H1 (cell line): ENCODE measurements around the gene KLHL40. TPM values are rescaled to one million over a fixed set of nuclear protein-coding genes. Genes with fewer than 3 reads are reported as not detected.

Experiments
- CTCF ChIA-PET: fragments of 300-600 bp; sonication (Branson Sonifier 250); formaldehyde crosslinking; loops from one replicate; lab custom pipeline; 2021; ENCODE audit not compliant: partially characterized antibody; lab: Charles Lee
- POLR2A ChIA-PET: fragments of 300-600 bp; sonication (Branson Sonifier 250); formaldehyde crosslinking; loops from one replicate; lab custom pipeline; 2021; ENCODE audit warnings: inconsistent platforms; ENCODE audit not compliant: partially characterized antibody; lab: Charles Lee
- DNase-seq, 2 experiments: peaks; one replicate each; pipeline versions ENCODE4 v3.0.0 to v3.0.0-alpha.2; 2010 to 2022; ENCODE audit warnings: low spot score in 2 of 2, low read depth in 1 of 2, mixed read lengths in 1 of 2
- FAIRE-seq: peaks from 2 replicates; lab custom pipeline; 2011; peaks lifted over from hg19 to GRCh38; lab: Jason Lieb, UNC
- H2AFZ ChIP-seq: 2 replicates; pipeline ENCODE4 v1.8.1; 2012; ENCODE audit warnings: low read length, inconsistent platforms
- H2AK5ac ChIP-seq: 2 replicates; pipeline ENCODE4 v1.6.1; 2013; ENCODE audit warnings: low read depth, low read length
- H2BK120ac ChIP-seq: replicated peaks from 2 replicates; pipeline ENCODE3; 2013; ENCODE audit warnings: low read depth, low read length, inconsistent platforms
- H2BK12ac ChIP-seq: 2 replicates; pipeline ENCODE4 v1.6.1; 2013; ENCODE audit warnings: low read depth, low read length
- H2BK15ac ChIP-seq: 2 replicates; pipeline ENCODE4 v1.6.1; 2013; ENCODE audit warnings: low read length
- H2BK20ac ChIP-seq: 2 replicates; pipeline ENCODE4 v1.6.1; 2013; ENCODE audit warnings: low read length
- H2BK5ac ChIP-seq: 2 replicates; pipeline ENCODE4 v1.6.1; 2013; ENCODE audit warnings: low read depth, low read length
- H3K14ac ChIP-seq: 2 replicates; pipeline ENCODE4 v1.6.1; 2013; ENCODE audit warnings: inconsistent platforms; ENCODE audit not compliant: insufficient read length
- H3K18ac ChIP-seq: 2 replicates; pipeline ENCODE4 v1.6.1; 2013; ENCODE audit warnings: low read length; ENCODE audit errors: extremely low read depth
- H3K23ac ChIP-seq: 2 replicates; pipeline ENCODE4 v1.6.1; 2013; ENCODE audit warnings: inconsistent platforms; ENCODE audit not compliant: insufficient read length
- H3K23me2 ChIP-seq: 2 replicates; pipeline ENCODE4 v1.6.1; 2013; ENCODE audit warnings: low read depth, low read length
- H3K27ac ChIP-seq: 2 replicates; pipeline ENCODE4 v1.6.1; 2011; ENCODE audit warnings: low read depth, low read length, inconsistent platforms
- H3K27me3 ChIP-seq, 4 experiments: replicated peaks in 1 of 4; 1 replicate in 1 of 4; 2 replicates in 3 of 4; pipeline versions ENCODE4 v1.6.1 to v1.8.1; 2011 to 2013; ENCODE audit warnings: low read length in 3 of 4, mild to moderate bottlenecking in 3 of 4, inconsistent platforms in 2 of 4, mixed read lengths in 2 of 4, moderate library complexity in 1 of 4; ENCODE audit not compliant: control insufficient read depth in 3 of 4, insufficient read depth in 3 of 4; ENCODE audit errors: extremely low read depth in 1 of 4
- H3K36me3 ChIP-seq, 4 experiments: 2 replicates each; pipeline versions ENCODE4 v1.6.1 to v1.8.1; 2011 to 2013; ENCODE audit warnings: mild to moderate bottlenecking in 4 of 4, low read length in 3 of 4, moderate library complexity in 2 of 4, control low read depth in 1 of 4, inconsistent platforms in 1 of 4; ENCODE audit not compliant: insufficient read depth in 4 of 4, control insufficient read depth in 2 of 4
- H3K4ac ChIP-seq: replicated peaks from 2 replicates; pipeline ENCODE3; 2013; ENCODE audit warnings: low read length, low read depth, mixed read lengths, inconsistent platforms; ENCODE audit not compliant: insufficient read length
- H3K4me1 ChIP-seq, 4 experiments: replicated peaks in 1 of 4; 1 replicate in 1 of 4; 2 replicates in 3 of 4; pipeline versions ENCODE4 v1.6.1 to v1.8.1; 2011 to 2013; ENCODE audit warnings: low read length in 3 of 4, inconsistent platforms in 2 of 4, mixed read lengths in 1 of 4; ENCODE audit not compliant: insufficient read depth in 4 of 4, control insufficient read depth in 3 of 4
- H3K4me2 ChIP-seq, 2 experiments: 2 replicates each; pipeline versions ENCODE4 v1.6.1 to v1.8.1; 2011 to 2013; ENCODE audit warnings: low read depth in 2 of 2, low read length in 2 of 2, control low read depth in 1 of 2, inconsistent platforms in 1 of 2, mild to moderate bottlenecking in 1 of 2; ENCODE audit not compliant: insufficient read depth in 1 of 2
- H3K4me3 ChIP-seq, 4 experiments: fragments of 200-600, 300-600 bp in 1 of 4; sonication (generic), shearing (Covaris generic), sonication (Bioruptor Twin) in 1 of 4; 2 replicates each; pipeline versions ENCODE4 v1.5.1 to v1.8.1; 2011 to 2016; ENCODE audit warnings: low read length in 4 of 4, low read depth in 3 of 4, control low read depth in 2 of 4, inconsistent platforms in 2 of 4, mild to moderate bottlenecking in 2 of 4, mixed read lengths in 1 of 4, moderate library complexity in 1 of 4; ENCODE audit not compliant: insufficient read depth in 2 of 4; ENCODE audit errors: extremely low read depth in 1 of 4
- H3K56ac ChIP-seq: replicated peaks from 2 replicates; pipeline ENCODE3; 2013; ENCODE audit warnings: low read depth, mild to moderate bottlenecking, mixed read lengths, low read length, inconsistent platforms; ENCODE audit not compliant: insufficient read length
- H3K79me1 ChIP-seq: 2 replicates; pipeline ENCODE4 v1.6.1; 2013; ENCODE audit warnings: low read depth, low read length, control low read depth
- H3K79me2 ChIP-seq, 2 experiments: 2 replicates each; pipeline versions ENCODE4 v1.6.1 to v1.8.1; 2012 to 2013; ENCODE audit warnings: low read length in 2 of 2, mild to moderate bottlenecking in 2 of 2, inconsistent platforms in 1 of 2; ENCODE audit not compliant: insufficient read depth in 2 of 2, control insufficient read depth in 1 of 2
- H3K9ac ChIP-seq, 4 experiments: replicated peaks in 1 of 4; 1 replicate in 1 of 4; 2 replicates in 3 of 4; pipeline versions ENCODE4 v1.6.1 to v1.8.1; 2011 to 2013; ENCODE audit warnings: low read depth in 3 of 4, low read length in 3 of 4, control low read depth in 2 of 4, mild to moderate bottlenecking in 2 of 4, moderate library complexity in 2 of 4, inconsistent platforms in 1 of 4; ENCODE audit errors: extremely low read depth in 1 of 4
- H3K9me3 ChIP-seq, 2 experiments: 2 replicates each; pipeline versions ENCODE4 v1.6.1 to v1.8.1; 2012 to 2013; ENCODE audit warnings: mild to moderate bottlenecking in 2 of 2, moderate library complexity in 2 of 2, control low read depth in 1 of 2, inconsistent platforms in 1 of 2, low read depth in 1 of 2, low read length in 1 of 2, mixed read lengths in 1 of 2; ENCODE audit not compliant: insufficient read depth in 2 of 2
- H4K20me1 ChIP-seq, 2 experiments: replicated peaks in 1 of 2; 2 replicates each; pipeline versions ENCODE3 to v1.8.1; 2011 to 2013; ENCODE audit warnings: inconsistent platforms in 2 of 2, low read length in 2 of 2, mild to moderate bottlenecking in 1 of 2; ENCODE audit not compliant: insufficient read depth in 2 of 2, control insufficient read depth in 1 of 2
- H4K5ac ChIP-seq: 2 replicates; pipeline ENCODE4 v1.6.1; 2013; ENCODE audit warnings: low read length, low read depth, mixed read lengths, inconsistent platforms; ENCODE audit not compliant: insufficient read length
- H4K8ac ChIP-seq: 2 replicates; pipeline ENCODE4 v1.8.0; 2013; ENCODE audit warnings: mild to moderate bottlenecking, moderate library complexity, low read length, inconsistent platforms; ENCODE audit not compliant: insufficient read depth; ENCODE audit errors: extremely low read depth
- H4K91ac ChIP-seq: replicated peaks from 2 replicates; pipeline ENCODE3; 2013; ENCODE audit warnings: low read length, mixed read lengths, inconsistent platforms; ENCODE audit not compliant: insufficient read length
- BRCA1 ChIP-seq: IDR thresholded peaks from 2 replicates; pipeline ENCODE4 v1.6.1; 2012; ENCODE audit warnings: low read depth, low read length, improper control_type of control experiment
- FOSL1 ChIP-seq: IDR thresholded peaks from 2 replicates; pipeline ENCODE4 v1.6.1; 2011; ENCODE audit warnings: mild to moderate bottlenecking, low read depth, low read length, moderate library complexity; ENCODE audit not compliant: insufficient read depth
- MAFK ChIP-seq: IDR thresholded peaks from 2 replicates; pipeline ENCODE4 v1.6.1; 2012; ENCODE audit warnings: low read depth, mild to moderate bottlenecking, improper control_type of control experiment, low read length
- MAX ChIP-seq: IDR thresholded peaks from 2 replicates; pipeline ENCODE4 v1.6.1; 2012; ENCODE audit warnings: inconsistent platforms
- POLR2A ChIP-seq, 2 experiments: IDR thresholded peaks; 1 replicate in 1 of 2; 2 replicates in 1 of 2; pipeline ENCODE4 v1.6.1; 2011; ENCODE audit warnings: low read depth in 2 of 2, low read length in 2 of 2, mild to moderate bottlenecking in 2 of 2; ENCODE audit errors: control extremely low read depth in 1 of 2
- RAD21 ChIP-seq, 2 experiments: IDR thresholded peaks in 1 of 2; conservative IDR thresholded peaks in 1 of 2; 2 replicates each; pipeline ENCODE4 v1.6.1; 2011; ENCODE audit warnings: low read depth in 2 of 2, low read length in 2 of 2, improper control_type of control experiment in 1 of 2, inconsistent platforms in 1 of 2, mild to moderate bottlenecking in 1 of 2, moderate library complexity in 1 of 2
- RFX5 ChIP-seq: IDR thresholded peaks from 2 replicates; pipeline ENCODE4 v1.6.1; 2011; ENCODE audit warnings: low read depth, low read length, improper control_type of control experiment, borderline replicate concordance
- SIN3A ChIP-seq, 2 experiments: IDR thresholded peaks in 1 of 2; conservative IDR thresholded peaks in 1 of 2; 2 replicates each; pipeline ENCODE4 v1.6.1; 2011 to 2012; ENCODE audit warnings: low read length in 2 of 2, improper control_type of control experiment in 1 of 2, low read depth in 1 of 2, mild to moderate bottlenecking in 1 of 2
- SIRT6 ChIP-seq: IDR thresholded peaks from one replicate; pipeline ENCODE4 v1.7.1; 2012; ENCODE audit warnings: low read length, inconsistent platforms
- SP4 ChIP-seq: IDR thresholded peaks from 2 replicates; pipeline ENCODE4 v1.6.1; 2012; ENCODE audit warnings: low read length, inconsistent platforms
- TAF1 ChIP-seq: IDR thresholded peaks from 2 replicates; pipeline ENCODE4 v1.6.1; 2011; ENCODE audit warnings: mild to moderate bottlenecking, low read depth, low read length
- WGBS, 2 experiments: shearing (Covaris generic) in 1 of 2; methylation state at CpG; one replicate each; pipeline versions ENCODE4 v1.1.6 to v1.1.7; 2013 to 2015; ENCODE audit warnings: low lambda C conversion rate in 2 of 2, mixed read lengths in 2 of 2, inconsistent platforms in 1 of 2, low coverage in 1 of 2, missing lambda C conversion rate in 1 of 2; ENCODE audit not compliant: insufficient replicate concordance in 2 of 2, insufficient coverage in 1 of 2, insufficient read length in 1 of 2; ENCODE audit errors: extremely low coverage in 1 of 2, missing lambda C conversion rate in 1 of 2; 5-methylcytosine and 5-hydroxymethylcytosine counted together
- polyA plus RNA-seq, 7 experiments: library from polyadenylated mRNA; depleted of rRNA in 3 of 7; stranded (reverse) in 5 of 7; unstranded in 2 of 7; fragments of >200 nt in 5 of 7; fragments of 200-250 nt in 2 of 7; gene quantifications; 1 replicate in 5 of 7; 2 replicates in 1 of 7; 4 replicates in 1 of 7; pipeline versions ENCODE4 v1.2.1 to v1.2.3, GENCODE V29; 2011 to 2013; ENCODE audit warnings: missing spikeins in 2 of 7, mixed read lengths in 2 of 7
- total RNA-seq: library from RNA; stranded (reverse); fragmentation: NEBNext Ultra II Directional; extraction: Animal tissue kit (Norgen Biotek cat#: 25700); gene quantifications from 2 replicates; pipeline ENCODE4 v1.2.1, GENCODE V29; 2021

The KLHL40 gene
- total and polyA plus RNA-seq, 2 of the 8 experiments (the other 6 are each of a cell fraction or from before 2014, with no cell fraction given): 0.02 TPM; not detected in 1

DNA sequence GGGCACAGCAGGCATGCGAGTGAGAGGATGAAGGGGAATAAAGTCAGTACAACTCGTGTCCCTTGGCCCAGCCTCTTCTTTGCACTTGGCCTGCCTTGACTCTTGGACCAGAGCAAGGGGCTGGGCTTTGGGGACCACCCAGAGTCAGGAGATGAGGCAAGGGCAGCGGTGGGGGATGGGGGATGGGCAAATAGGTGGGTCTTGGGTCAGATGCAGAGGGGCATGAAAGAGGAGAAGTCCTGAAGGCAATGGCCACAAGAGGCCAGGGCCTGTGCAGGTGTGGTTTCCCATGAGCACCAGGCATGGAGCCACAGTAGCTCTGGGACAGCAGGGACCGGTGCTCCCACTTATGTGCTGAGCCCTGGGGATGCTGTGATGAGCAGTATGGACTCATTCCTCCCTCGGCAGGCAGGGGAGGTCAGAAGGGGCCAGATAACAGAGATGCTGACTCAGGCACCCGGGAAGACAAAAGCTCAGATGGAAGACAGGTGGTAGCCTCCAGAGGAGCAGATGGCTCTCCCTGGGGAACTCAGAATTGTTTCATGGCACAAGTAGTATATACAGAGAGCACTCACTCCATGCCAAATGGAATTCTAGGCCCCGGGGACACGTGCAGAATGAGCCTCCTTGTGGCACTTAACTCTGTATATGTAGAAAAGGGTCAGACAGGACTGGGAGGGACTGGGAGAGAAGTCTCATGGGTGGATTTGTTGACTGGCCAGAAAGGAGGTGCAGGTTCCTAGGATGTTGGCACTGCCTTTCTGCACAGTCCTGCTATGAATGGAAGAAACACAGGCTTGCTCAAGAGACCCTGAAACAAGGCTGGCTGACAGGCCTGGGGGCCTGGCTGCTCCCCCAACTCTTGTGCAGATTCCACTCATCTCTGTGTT is 17.6 kb upstream of the KLHL40 start:
- no peak overlapping the region for H2BK5ac ChIP-seq
- H3K4ac ChIP-seq: peak overlapping the region; percentile 32
- no peak overlapping the region for H3K9ac ChIP-seq
- FAIRE-seq (no peak), DNase-seq (no peak)
- peaks cover 0 to 7% (median 0%) of the 10 kb centered on the region in 4 experiments; a peak in 2 of 7 replicates for H3K4me1 ChIP-seq
- 83% methylated on average over 8 of the region's 8 CpGs; no CpG with 5 or more reads in 1 of the 2 experiments for WGBS, 2 experiments
- peak overlapping the region; percentile 5 for H4K91ac ChIP-seq
- H2AK5ac ChIP-seq: no peak overlapping the region
- H4K5ac ChIP-seq: no peak overlapping the region
- no peak overlapping the region for H3K14ac ChIP-seq
- no peak overlapping the region for H3K56ac ChIP-seq
- no peak overlapping the region for H3K18ac ChIP-seq
- H4K20me1 ChIP-seq: peaks cover 0 to 2% of the 10 kb centered on the region in 2 experiments
- H2BK12ac ChIP-seq: no peak overlapping the region
- no peak overlapping the region for H3K23ac ChIP-seq
- H3K79me1 ChIP-seq: no peaks in the 10 kb centered on the region
- H3K27ac ChIP-seq: no peak overlapping the region
- peaks cover 0 to 2% (median 0%) of the 10 kb centered on the region in 4 experiments; a peak in 2 of 7 replicates for H3K27me3 ChIP-seq
- ChIA-PET CTCF (interaction anchor here (0.7 to 1.9 kb wide), 5 partner anchors 56 to 87 kb away, joined by 3 to 6 read pairs (median 4); partner anchors contain the start of gene NKTR), POLR2A (no interaction called here)
- H3K9me3 ChIP-seq: 0 out of 4 replicates have a peak, but pooled peaks cover 0 to 2% of the 10 kb centered on the region in 2 experiments
- no peak overlapping the region for H2BK120ac ChIP-seq
- H3K36me3 ChIP-seq: no peaks in the 10 kb centered on the region
- H3K79me2 ChIP-seq: no peaks in the 10 kb centered on the region
- H2BK20ac ChIP-seq: no peak overlapping the region
- H4K8ac ChIP-seq: no peak overlapping the region
- no peak overlapping the region for H2AFZ ChIP-seq
- H3K23me2 ChIP-seq: no peaks in the 10 kb centered on the region
- 0 out of 2 replicates have a peak overlapping the region, but pooled peaks have one; percentile 50 for H2BK15ac ChIP-seq
- no peak overlapping the region for H3K4me2 ChIP-seq
- no peak overlapping the region for H3K4me3 ChIP-seq
- TF ChIP-seq POLR2A (IDR thresholded peaks at IDR 0.05; ENCODE audit: control extremely low read depth in 1 of 2, low read depth in 2 of 2, low read length in 2 of 2): peak in 1 of 2 experiments; percentile 41; a peak in 2 of 3 replicates
- no peak for TF ChIP-seq SIRT6
- no peak for TF ChIP-seq RFX5
- TF ChIP-seq SIN3A (conservative IDR thresholded peaks at IDR 0.05 in 1 of 2, IDR thresholded peaks at IDR 0.05 in 1 of 2; ENCODE audit: low read depth in 1 of 2, low read length in 2 of 2): no peak
- TF ChIP-seq TAF1: no peak
- TF ChIP-seq SP4: no peak
- no peak for TF ChIP-seq RAD21 (IDR thresholded peaks at IDR 0.05 in 1 of 2, conservative IDR thresholded peaks at IDR 0.05 in 1 of 2; ENCODE audit: low read depth in 2 of 2, low read length in 2 of 2)
- TF ChIP-seq BRCA1: no peak
- TF ChIP-seq MAFK: 0 out of 2 replicates have a peak, but pooled peaks have one; percentile 40
- no peak for TF ChIP-seq MAX
- no peak for TF ChIP-seq FOSL1
